Measurements from ENCODE around the gene HELZ2.

The HELZ2 gene

DNA sequence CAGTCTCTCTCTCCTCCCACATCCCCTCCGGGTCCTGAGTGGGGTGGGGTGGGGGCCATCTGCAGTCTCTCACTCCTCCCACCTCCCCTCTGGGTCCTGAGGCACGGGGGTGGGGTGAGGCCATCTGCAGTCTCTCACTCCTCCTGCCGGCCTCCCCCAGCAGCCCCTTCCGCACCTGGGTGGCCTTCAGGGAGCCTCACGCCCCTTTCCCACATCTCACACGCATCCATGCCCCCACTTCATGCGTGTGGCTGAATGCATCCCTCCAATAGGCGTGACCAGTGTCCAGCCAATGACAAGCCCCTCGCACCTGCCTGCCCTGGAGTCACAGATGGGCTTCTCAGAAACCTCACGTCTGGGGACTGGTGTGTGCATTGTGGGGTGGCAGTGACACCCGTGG, 25.5 kb downstream of the HELZ2 start:
- no peak for DNase-seq

DNA sequence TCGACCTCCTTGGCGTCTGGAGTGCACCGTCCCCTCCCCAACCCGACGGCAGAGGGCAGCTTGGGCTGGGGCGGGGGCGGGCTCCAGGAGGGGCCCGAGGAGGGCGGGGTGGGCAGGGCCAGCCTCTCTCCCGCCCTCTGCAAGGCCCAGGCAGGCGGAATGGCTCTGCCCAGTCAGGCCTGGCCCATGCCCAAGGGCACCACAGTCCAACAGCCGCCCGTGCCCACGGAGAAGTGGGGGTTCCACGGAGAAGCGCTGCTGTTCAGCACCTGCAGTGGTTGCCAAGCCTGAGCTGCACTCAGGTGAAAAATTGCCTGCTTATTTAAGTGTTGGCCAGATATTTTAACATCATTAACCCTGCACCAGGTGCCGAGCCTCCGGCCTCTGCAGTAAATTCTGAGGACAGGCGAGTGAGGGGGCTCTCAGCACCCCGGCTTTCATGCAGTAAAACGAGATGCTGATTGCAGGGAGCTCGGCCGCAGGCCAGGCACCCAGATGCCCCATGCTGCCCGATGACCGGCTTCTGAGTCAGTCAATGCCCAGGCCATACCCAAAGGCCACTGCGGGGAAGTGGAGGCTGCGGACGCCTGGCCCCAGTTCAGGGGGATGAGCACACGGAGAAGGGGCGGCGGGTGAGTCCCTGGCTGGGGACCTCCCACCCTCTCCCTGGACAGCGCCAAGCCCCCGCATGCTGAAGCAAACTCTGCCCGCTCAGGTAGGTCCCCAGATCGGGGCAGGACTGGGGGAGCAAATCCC, 26.1 kb downstream of the HELZ2 start, which contains the start of gene SRMS:
TSS of gene SRMS (minus strand) at position 25 of the 756 bp plus-strand sequence. CDS start 286 bp downstream, outside the sequence.
- no peak for DNase-seq

DNA sequence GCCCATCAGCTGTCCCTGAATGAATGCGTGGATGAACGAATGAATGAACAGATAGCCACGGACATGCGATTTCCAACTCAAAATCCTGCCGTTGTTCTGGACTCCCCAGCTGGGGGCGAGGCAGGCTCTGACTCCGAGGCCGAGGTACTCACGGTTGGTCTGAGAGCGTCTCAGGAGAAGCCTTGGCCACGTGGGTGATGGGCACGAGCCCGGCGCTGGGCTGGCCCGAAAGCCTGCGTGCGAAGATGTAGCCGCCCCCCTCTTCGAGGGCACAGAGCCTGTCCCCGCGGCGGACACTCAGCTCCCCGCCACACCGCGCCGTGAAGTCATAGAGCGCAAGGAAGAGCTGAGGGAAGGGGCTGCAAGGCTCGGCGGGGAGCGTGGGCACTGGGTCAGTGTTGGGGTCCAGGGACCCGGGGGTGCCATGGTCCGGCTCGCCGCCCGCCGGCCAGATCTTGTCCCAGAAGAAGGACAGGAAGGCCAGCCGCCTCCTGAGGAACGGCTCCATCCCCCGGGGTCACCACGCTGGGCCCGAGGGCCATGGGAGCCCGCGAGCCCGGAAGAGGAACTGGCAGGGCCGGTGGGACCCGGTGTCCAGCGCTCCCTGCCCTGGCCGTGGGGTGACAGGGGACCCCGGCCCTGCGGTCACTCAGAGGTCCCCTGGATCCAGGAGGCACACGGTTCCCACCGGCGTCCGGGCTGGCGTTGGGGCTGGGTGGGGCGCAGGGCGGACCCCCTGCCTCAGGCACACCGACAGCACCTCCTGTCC, 26.9 kb downstream of the HELZ2 start:
- no peak for DNase-seq

DNA sequence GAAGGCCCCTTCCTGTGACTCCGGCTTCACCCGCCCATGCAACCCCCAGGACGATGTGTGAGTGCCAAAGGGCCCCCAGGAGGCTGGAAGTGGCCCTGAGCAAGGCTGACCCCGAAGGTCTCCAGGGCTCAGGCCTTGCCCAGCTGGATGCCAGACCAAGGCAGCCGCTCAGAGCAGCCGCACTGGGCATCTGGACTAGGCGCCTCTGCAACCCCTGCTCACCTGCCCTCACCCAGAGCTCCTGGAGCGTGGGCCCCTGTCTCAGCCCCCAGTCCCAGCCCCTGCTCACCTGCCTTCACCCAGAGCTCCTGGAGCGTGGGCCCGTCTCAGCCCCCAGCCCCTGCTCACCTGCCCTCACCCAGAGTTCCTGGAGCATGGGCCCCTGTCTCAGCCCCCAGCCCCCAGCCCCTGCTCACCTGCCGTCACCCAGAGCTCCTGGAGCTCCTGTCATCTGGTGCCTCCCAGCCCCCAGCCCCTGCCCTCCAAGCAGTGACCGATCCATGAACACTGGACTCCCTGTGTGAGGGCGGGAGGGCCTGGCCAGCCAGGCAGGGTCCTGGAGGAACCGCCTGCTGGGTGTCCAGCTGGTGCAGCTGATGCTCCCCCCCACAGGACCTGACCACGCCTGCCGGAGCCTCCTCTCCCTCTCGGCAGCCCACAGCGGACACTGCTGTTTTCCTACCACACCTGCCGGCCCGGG, 27.6 kb downstream of the HELZ2 start:
- no peak for DNase-seq

- DNase-seq = no peak
These were observed 28.2 kb downstream of the HELZ2 start for GRCh38 chr20:63545814-63546213.

GRCh38 chr20:63544958-63545516, 29.0 kb downstream of the HELZ2 start:
- no peak for DNase-seq

- DNase-seq = no peak
These were observed 29.6 kb downstream of the HELZ2 start for GRCh38 chr20:63544241-63544957.

DNA sequence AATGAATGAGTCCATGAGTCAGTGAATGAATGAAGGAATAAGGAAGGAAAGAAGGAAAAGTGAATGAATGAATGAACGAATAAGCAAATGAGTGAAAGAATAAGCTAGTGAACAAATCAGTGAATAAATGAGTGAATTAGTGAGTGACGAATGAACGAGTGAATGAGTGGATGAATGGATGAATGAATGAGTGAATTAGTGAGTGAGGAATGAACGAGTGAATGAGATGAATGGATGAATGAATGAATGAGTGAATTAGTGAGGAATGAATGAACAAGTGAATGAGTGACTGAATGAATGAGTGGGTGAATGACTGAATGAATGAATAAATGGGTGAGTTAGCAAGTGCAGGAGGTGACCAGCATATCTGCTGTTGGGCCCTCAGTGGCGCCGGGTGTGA, 30.3 kb downstream of the HELZ2 start:
- no peak for DNase-seq

DNA sequence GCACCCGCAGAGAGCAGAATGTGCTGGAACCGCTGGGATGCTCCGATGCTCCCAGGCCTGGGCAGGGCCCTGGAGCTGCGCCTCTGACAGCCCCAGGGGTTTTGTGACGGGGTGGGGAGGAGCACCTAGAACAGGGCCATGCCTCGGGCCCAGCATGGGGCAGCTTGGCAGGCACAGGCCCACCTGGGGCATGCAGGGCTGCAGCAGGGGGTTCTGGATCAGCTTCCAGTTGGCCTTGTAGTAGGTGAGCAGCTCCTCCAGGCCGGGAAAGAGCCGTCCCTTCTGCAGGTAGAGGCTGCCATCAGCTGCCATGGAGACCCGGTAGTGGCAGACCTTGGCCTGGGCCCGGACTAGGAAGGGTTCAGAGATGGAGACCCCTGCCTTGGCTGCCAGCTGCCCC, 30.9 kb downstream of the HELZ2 start:
- DNase-seq = no peak

DNA sequence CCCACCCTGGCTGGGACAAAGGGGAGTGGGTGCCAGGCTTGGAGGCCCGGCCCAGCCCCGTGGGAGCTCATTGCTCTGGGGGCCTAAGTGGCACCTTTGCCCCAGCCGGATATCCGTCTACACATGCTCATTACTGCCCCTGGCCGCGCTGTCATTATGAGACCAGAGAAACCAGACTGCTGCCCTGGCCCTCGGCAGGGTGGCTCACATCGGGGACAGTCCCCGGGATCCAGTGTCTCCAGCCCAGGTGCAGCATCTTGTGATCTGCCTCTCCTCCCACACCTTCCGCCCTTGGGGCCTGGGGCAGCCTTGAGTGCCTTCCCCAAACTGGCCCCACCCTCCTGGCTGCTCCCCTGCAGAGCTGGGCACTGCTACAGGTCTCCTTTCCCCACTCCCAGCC, 31.3 kb downstream of the HELZ2 start:
- DNase-seq = no peak

GRCh38 chr20:63542031-63542559, 31.9 kb downstream of the HELZ2 start:
- DNase-seq = no peak

- no peak for DNase-seq
These were observed 32.7 kb downstream of the HELZ2 start for GRCh38 chr20:63541371-63541770.

DNA sequence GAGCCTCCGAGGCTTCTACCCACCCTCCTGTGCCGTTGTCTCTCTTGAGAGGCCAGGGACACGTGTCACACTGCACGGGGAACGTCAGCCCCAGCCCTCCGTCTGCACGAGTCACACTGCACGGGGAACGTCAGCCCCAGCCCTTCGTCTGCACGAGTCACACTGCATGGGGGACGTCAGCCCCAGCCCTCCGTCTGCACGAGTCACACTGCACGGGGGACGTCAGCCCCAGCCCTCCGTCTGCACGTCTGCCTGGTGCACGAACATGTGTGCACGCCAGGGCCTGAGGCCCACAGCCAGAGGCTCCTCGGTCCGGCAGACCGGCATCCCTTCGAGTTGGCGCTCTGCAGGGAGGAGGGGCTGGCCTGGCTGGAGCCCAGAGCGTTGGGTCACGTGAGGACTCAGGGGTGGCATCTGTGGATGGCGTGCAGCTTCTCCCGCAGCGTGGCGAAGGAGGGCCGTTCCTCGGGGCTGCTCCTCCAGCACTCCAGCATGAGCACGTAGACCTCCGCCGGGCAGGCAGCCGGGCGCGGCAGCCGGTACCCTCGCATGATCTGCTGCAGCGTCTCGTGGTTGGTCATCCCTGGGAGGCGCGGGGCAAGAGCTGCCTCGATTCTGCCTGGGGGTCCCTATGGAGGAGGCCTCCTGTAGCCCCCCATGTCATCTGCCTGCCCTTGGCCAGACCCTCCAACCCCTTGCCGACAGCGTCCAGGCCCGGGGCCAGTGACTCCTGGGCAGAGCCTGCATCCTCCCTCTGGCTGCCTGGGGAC, 33.4 kb downstream of the HELZ2 start:
- DNase-seq = no peak

- no peak for DNase-seq
These were observed 34.3 kb downstream of the HELZ2 start for GRCh38 chr20:63539441-63540370.

GRCh38 chr20:63539092-63539430, 35.0 kb downstream of the HELZ2 start:
- DNase-seq = no peak

DNA sequence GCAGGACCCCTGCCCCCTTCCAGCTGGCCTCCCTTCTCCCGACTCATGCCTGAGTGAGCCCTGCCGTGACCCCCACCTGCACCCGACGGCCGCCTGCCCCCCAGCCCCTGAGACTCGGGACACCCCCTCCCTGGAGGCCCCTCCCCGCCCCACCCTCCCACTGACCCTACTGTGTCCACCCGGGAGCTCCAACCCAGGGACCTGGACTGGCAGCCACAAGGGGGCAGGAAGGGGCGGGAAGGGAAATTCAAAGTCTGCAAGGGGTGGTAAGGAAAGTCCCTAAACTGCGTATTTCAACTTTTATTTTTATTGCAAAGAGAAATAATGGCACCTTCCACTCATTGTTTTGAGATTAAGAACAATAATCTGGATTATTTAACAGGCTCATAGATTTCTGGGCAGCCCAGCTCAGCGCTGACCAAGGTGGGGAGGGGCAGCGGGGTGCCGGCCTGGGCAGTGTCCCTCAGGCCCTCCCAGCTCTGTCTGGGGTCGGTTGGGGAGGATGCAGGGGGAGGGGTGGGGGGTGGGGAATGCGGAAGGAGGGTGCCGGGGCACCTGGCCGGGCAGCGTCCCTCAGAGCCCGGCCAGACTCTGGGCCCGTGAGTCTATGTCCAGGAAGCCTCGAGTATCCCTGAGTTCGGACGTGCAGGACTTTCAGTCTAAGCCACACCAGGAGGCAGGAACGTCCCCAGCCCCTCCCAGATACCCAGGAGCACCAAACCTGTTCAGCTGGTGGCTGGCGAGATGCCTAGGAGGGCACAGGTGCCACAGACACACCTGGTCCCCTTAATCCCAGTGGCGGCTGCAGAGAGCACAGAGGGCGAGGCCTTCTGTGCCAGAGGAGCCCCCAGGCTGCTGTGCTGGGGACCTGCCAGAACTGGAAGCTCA, 35.6 kb downstream of the HELZ2 start:
- no peak for DNase-seq

DNA sequence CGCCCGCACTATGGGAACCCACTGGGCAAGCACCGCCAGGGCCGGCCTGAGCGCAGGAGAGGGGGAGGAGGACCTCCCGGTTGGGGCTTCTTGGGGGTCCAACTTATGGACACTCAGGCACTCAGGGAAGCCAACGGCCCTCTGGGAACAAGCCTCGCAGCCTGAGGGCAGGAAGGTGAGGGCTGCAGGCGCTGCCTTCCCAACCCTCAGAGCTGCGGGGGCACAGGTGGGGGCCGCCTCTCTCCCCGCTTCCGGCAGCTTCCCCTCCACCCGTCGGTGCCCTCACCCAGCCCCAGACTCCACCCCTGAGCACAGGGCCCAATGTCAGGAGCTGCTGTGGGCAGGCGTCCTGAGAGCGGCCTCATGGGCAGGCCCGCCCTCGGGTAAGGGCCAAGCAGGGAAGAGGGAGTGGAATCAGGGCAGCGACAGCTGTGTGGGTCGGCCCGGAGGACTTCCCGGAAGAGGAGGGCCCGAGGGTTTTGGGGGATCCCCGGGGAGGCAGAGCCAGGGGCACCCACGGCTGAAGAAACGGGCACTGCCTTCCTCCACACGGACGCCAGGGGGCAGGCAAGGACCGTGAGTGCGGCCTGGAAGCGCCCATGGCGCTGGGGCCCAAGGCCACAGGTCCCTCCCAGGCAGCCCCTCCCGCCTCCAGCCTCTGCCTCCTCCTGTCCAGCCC, 36.4 kb downstream of the HELZ2 start:
- peak; percentile 93 for DNase-seq

GRCh38 chr20:63536997-63537524, 37.0 kb downstream of the HELZ2 start, which contains the start of gene PTK6:
Gene PTK6, minus strand, starts transcription at chr20:63537376. Its CDS starts 62 bp downstream, at chr20:63537314.
- peak; percentile 36 for DNase-seq

All from CD4-positive, alpha-beta T cell treated with Interleukin-17A for 4 hours (primary cell).